SH-SY5Y (cell line): ENCODE data around the gene HPS3.

Experiments
- GATA2 ChIP-seq: IDR thresholded peaks from 2 replicates; pipeline ENCODE4 v1.6.1; 2011; ENCODE audit warnings: mild to moderate bottlenecking, low read depth, low read length
- GATA3 ChIP-seq: IDR thresholded peaks from 2 replicates; pipeline ENCODE4 v1.6.1; 2011; ENCODE audit warnings: low read depth, mild to moderate bottlenecking, low read length, moderate library complexity

DNA sequence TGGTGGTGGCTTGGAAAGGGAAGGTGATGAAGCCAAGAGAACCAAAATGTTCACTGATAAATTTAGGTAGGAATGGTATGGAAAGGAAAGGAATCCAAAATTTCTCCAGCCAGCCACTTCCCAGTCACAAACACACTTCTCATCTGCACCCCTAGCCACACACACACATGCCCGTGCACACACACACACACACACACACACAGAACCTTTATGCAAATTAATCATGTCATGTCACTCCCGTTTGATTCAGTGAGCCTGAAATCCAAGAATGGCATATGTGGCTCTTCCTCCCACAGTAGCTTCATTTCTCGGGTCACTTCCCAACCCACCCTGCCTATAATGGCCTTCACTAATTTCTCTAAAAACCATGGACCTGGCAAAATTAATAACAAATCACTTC lies 40.0 kb upstream of the HPS3 start:
- TF ChIP-seq GATA2 = no peak
- no peak for TF ChIP-seq GATA3
